Neural cell (in vitro differentiated cells): ENCODE data around the gene NME3. TPM values are rescaled to one million over a fixed set of nuclear protein-coding genes. Genes with fewer than 3 reads are reported as not detected.

Experiments used
- H2AFZ ChIP-seq: fragments of 200-600, 300-800 bp; sonication (generic), shearing (Covaris generic); 2 replicates; pipeline ENCODE4 v1.6.0; 2014; ENCODE audit warnings: low read depth, mild to moderate bottlenecking, antibody characterized with exemption, low read length, moderate library complexity
- H3F3A ChIP-seq: fragments of 200-600 bp; shearing (Covaris generic); 2 replicates; pipeline ENCODE4 v1.6.1; 2016; ENCODE audit warnings: mild to moderate bottlenecking, moderate library complexity, mixed read lengths, antibody characterized with exemption, low read length; ENCODE audit not compliant: insufficient read depth, poor library complexity, severe bottlenecking
- H3K27ac ChIP-seq: fragments of 200-600, 300-800 bp; sonication (generic), shearing (Covaris generic); 2 replicates; pipeline ENCODE4 v1.5.1; 2014; ENCODE audit warnings: mild to moderate bottlenecking, low read length, moderate library complexity
- H3K27me3 ChIP-seq: fragments of 300-800, 200-600 bp; sonication (generic), shearing (Covaris generic); 2 replicates; pipeline ENCODE4 v1.6.0; 2014; ENCODE audit warnings: mild to moderate bottlenecking, low read depth, low read length, moderate library complexity; ENCODE audit not compliant: insufficient read depth
- H3K36me3 ChIP-seq: fragments of 300-800, 200-600 bp; sonication (generic), shearing (Covaris generic); 2 replicates; pipeline ENCODE4 v1.5.1; 2014; ENCODE audit warnings: mild to moderate bottlenecking, antibody characterized with exemption, low read length, moderate library complexity; ENCODE audit not compliant: insufficient read depth
- H3K4me2 ChIP-seq: fragments of 300-800, 200-600 bp; sonication (generic), shearing (Covaris generic); 2 replicates; pipeline ENCODE4 v1.6.0; 2014; ENCODE audit warnings: mild to moderate bottlenecking, low read length
- H3K4me3 ChIP-seq: fragments of 300-800, 200-600 bp; sonication (generic), shearing (Covaris generic); 2 replicates; pipeline ENCODE4 v1.5.1; 2014; ENCODE audit warnings: mild to moderate bottlenecking, low read length, moderate library complexity
- H3K79me2 ChIP-seq: fragments of 200-600 bp; shearing (Covaris generic); replicated peaks from 2 replicates; pipeline ENCODE4 v1.6.0; 2014; ENCODE audit warnings: mild to moderate bottlenecking, low read length, moderate library complexity; ENCODE audit not compliant: insufficient read depth
- H3K9ac ChIP-seq: fragments of 300-800, 200-600 bp; sonication (generic), shearing (Covaris generic); 2 replicates; pipeline ENCODE4 v1.6.1; 2016; ENCODE audit warnings: mild to moderate bottlenecking, low read length, mixed read lengths
- H3K9me2 ChIP-seq: fragments of 200-600 bp; shearing (Covaris generic); 2 replicates; pipeline ENCODE4 v1.6.1; 2016; ENCODE audit warnings: mild to moderate bottlenecking, low read length, mixed read lengths; ENCODE audit not compliant: insufficient read depth
- H3K9me3 ChIP-seq: fragments of 200-600, 300-800 bp; sonication (generic), shearing (Covaris generic); 2 replicates; pipeline ENCODE4 v1.6.1; 2016; ENCODE audit warnings: mild to moderate bottlenecking, mixed run types, low read length, moderate library complexity, mixed read lengths
- H4K20me1 ChIP-seq: fragments of 200-600 bp; shearing (Covaris generic); 2 replicates; pipeline ENCODE4 v1.6.1; 2016; ENCODE audit warnings: mild to moderate bottlenecking, mixed run types; ENCODE audit not compliant: insufficient read depth
- EP300 ChIP-seq: fragments of 450-650 bp; conservative IDR thresholded peaks from 2 replicates; pipeline ENCODE4 v1.6.1; 2014; ENCODE audit warnings: antibody characterized with exemption, mild to moderate bottlenecking, moderate library complexity; ENCODE audit not compliant: poor library complexity, severe bottlenecking
- EZH2 ChIP-seq: fragments of 200-600, 300-800 bp; shearing (Covaris generic), sonication (generic); IDR thresholded peaks from 2 replicates; pipeline ENCODE4 v1.6.1; 2014; ENCODE audit warnings: antibody characterized with exemption, low read length, borderline replicate concordance, mild to moderate bottlenecking; ENCODE audit not compliant: insufficient read depth, poor library complexity, severe bottlenecking
- MXI1 ChIP-seq: fragments of 450-650 bp; conservative IDR thresholded peaks from 2 replicates; pipeline ENCODE4 v1.6.1; 2014; ENCODE audit warnings: antibody characterized with exemption, mild to moderate bottlenecking; ENCODE audit not compliant: poor library complexity, severe bottlenecking
- POLR2AphosphoS5 ChIP-seq: IDR thresholded peaks from 2 replicates; pipeline ENCODE4 v1.6.1; 2012
- RAD21 ChIP-seq: fragments of 450-650 bp; conservative IDR thresholded peaks from 2 replicates; pipeline ENCODE4 v1.6.1; 2014; ENCODE audit warnings: antibody characterized with exemption, mild to moderate bottlenecking, moderate library complexity
- SMC3 ChIP-seq: fragments of 450-650 bp; conservative IDR thresholded peaks from 2 replicates; pipeline ENCODE4 v1.6.1; 2014; ENCODE audit warnings: antibody characterized with exemption, mild to moderate bottlenecking, moderate library complexity; ENCODE audit not compliant: poor library complexity
- TAF1 ChIP-seq: IDR thresholded peaks from 2 replicates; pipeline ENCODE4 v1.6.1; 2012; ENCODE audit warnings: low read depth
- polyA plus RNA-seq: library from polyadenylated mRNA; depleted of rRNA; stranded (reverse); fragments of >200 nt; gene quantifications from 2 replicates; pipeline ENCODE4 v1.2.3, GENCODE V29; 2014
- TF ChIP-seq, protein P1 (sequence below): IDR thresholded peaks from 2 replicates; pipeline ENCODE4 v1.6.1; 2012; ENCODE audit warnings: borderline replicate concordance
- TF ChIP-seq, protein P2 (sequence below): fragments of 450-650 bp; IDR thresholded peaks from 2 replicates; pipeline ENCODE4 v1.5.1; 2014; ENCODE audit warnings: antibody characterized with exemption, mild to moderate bottlenecking, moderate library complexity; ENCODE audit not compliant: poor library complexity, severe bottlenecking

The NME3 gene
- polyA plus RNA-seq, 1 donor from 2014 or later: 102 TPM

DNA sequence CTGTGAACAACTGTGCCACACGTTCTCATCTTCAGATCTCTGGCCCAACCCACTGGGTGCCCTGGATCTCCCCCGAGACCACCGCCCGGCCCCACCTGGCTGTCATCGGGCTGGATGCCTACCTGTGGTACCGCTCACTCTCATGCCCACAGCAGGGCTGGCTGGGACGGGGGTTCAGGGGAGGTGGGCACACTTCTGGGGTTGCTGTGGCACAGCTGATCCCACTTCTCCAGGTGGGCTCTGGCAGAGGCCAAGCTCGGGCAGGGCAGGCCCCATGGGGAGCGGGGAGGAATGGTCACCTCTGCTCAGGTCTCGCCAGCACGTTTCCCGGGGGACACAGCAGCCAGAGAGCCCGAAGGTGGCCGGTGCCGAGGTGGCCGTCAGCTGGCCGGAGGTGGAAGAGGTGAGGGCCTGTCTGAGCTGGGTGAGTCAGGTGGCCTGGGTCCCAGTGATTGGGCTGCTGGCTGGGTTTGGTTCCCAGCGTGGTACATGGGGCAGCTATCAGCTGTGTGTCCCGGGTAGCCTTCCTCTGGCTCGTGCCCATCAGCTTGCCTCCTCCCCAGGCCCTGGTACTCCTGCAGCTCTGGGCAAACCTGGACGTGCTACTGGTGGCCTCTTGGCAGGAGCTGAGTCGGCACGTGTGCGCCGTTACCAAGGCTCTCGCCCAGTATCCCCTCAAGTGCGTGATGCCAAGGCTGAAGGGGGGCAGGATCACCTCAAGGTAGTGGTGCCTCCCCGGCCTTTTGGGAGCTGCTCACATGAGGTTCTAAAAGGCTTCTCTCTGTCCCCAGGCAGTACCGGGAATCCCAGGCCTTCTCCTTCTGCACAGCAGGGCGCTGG is 3.9 kb upstream of the NME3 start:
- Histone ChIP-seq H4K20me1 (peaks cover 19% of the 10 kb centered on the region), H2AFZ (no peak overlapping the region), H3K9ac (peak overlapping the region; percentile 84), H3F3A (no peaks in the 10 kb centered on the region), H3K9me2 (no peaks in the 10 kb centered on the region), H3K36me3 (no peaks in the 10 kb centered on the region), H3K4me3 (peak overlapping the region; percentile 98), H3K9me3 (no peaks in the 10 kb centered on the region), H3K4me2 (no peak overlapping the region), H3K79me2 (peaks cover 9% of the 10 kb centered on the region), H3K27me3 (no peaks in the 10 kb centered on the region), H3K27ac (no peak overlapping the region)
- TF ChIP-seq TAF1 (no peak), SMC3 (no peak), POLR2AphosphoS5 (no peak), MXI1 (no peak), EP300 (no peak), EZH2 (no peak), RAD21 (no peak)
- TF ChIP-seq, protein P1, sequence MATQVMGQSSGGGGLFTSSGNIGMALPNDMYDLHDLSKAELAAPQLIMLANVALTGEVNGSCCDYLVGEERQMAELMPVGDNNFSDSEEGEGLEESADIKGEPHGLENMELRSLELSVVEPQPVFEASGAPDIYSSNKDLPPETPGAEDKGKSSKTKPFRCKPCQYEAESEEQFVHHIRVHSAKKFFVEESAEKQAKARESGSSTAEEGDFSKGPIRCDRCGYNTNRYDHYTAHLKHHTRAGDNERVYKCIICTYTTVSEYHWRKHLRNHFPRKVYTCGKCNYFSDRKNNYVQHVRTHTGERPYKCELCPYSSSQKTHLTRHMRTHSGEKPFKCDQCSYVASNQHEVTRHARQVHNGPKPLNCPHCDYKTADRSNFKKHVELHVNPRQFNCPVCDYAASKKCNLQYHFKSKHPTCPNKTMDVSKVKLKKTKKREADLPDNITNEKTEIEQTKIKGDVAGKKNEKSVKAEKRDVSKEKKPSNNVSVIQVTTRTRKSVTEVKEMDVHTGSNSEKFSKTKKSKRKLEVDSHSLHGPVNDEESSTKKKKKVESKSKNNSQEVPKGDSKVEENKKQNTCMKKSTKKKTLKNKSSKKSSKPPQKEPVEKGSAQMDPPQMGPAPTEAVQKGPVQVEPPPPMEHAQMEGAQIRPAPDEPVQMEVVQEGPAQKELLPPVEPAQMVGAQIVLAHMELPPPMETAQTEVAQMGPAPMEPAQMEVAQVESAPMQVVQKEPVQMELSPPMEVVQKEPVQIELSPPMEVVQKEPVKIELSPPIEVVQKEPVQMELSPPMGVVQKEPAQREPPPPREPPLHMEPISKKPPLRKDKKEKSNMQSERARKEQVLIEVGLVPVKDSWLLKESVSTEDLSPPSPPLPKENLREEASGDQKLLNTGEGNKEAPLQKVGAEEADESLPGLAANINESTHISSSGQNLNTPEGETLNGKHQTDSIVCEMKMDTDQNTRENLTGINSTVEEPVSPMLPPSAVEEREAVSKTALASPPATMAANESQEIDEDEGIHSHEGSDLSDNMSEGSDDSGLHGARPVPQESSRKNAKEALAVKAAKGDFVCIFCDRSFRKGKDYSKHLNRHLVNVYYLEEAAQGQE: no peak
- TF ChIP-seq, protein P2, sequence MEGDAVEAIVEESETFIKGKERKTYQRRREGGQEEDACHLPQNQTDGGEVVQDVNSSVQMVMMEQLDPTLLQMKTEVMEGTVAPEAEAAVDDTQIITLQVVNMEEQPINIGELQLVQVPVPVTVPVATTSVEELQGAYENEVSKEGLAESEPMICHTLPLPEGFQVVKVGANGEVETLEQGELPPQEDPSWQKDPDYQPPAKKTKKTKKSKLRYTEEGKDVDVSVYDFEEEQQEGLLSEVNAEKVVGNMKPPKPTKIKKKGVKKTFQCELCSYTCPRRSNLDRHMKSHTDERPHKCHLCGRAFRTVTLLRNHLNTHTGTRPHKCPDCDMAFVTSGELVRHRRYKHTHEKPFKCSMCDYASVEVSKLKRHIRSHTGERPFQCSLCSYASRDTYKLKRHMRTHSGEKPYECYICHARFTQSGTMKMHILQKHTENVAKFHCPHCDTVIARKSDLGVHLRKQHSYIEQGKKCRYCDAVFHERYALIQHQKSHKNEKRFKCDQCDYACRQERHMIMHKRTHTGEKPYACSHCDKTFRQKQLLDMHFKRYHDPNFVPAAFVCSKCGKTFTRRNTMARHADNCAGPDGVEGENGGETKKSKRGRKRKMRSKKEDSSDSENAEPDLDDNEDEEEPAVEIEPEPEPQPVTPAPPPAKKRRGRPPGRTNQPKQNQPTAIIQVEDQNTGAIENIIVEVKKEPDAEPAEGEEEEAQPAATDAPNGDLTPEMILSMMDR: no peak

DNA sequence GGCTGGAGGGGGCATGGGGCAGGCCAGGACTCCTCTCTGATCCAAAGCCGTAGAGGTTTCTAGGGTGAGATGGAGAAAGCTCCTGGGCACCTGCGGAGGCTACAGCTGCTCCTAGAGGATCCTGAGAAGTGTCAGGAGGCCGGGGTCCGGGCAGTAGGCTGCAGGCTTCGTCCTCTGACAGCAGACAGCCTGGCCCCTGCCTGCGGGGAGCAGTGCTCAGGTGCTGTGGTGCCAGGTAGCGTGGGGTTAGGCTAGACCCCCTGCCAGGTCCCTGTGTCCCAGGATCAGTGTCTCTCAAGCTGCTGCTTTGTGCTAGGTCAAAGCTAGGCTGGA is 3.1 kb upstream of the NME3 start:
- no peak overlapping the region for H3K27ac ChIP-seq
- peak overlapping the region; percentile 84 for H3K9ac ChIP-seq
- no peaks in the 10 kb centered on the region for H3K27me3 ChIP-seq
- no peak overlapping the region for H3K4me2 ChIP-seq
- H3K9me3 ChIP-seq: no peaks in the 10 kb centered on the region
- H4K20me1 ChIP-seq: peaks cover 14% of the 10 kb centered on the region
- H3F3A ChIP-seq: no peaks in the 10 kb centered on the region
- H3K9me2 ChIP-seq: no peaks in the 10 kb centered on the region
- peaks cover 9% of the 10 kb centered on the region for H3K79me2 ChIP-seq
- TF ChIP-seq, protein P2: no peak
- no peaks in the 10 kb centered on the region for H3K36me3 ChIP-seq
- H3K4me3 ChIP-seq: peak overlapping the region; percentile 98
- no peak overlapping the region for H2AFZ ChIP-seq
